Fibroblast of mammary gland (primary cell): ENCODE data around the gene PGM5.

Experiments used
- DNase-seq: peaks from one replicate; pipeline ENCODE4 v3.0.0-alpha.2; 2010; ENCODE audit warnings: low read depth
- H3K4me3 ChIP-seq: 2 replicates; pipeline ENCODE4 v1.5.1; 2011; ENCODE audit warnings: low read depth, mild to moderate bottlenecking, low read length, moderate library complexity; ENCODE audit not compliant: control insufficient read depth
- TF ChIP-seq, protein P1 (sequence below): conservative IDR thresholded peaks from 2 replicates; pipeline ENCODE4 v1.5.1; 2011; ENCODE audit warnings: low read depth, low read length, inconsistent platforms; ENCODE audit not compliant: control insufficient read depth, insufficient read depth

The PGM5 gene

GRCh38 chr9:68577774-68578591, 221.6 kb downstream of the PGM5 start:
- no peak for DNase-seq
- TF ChIP-seq, protein P1, sequence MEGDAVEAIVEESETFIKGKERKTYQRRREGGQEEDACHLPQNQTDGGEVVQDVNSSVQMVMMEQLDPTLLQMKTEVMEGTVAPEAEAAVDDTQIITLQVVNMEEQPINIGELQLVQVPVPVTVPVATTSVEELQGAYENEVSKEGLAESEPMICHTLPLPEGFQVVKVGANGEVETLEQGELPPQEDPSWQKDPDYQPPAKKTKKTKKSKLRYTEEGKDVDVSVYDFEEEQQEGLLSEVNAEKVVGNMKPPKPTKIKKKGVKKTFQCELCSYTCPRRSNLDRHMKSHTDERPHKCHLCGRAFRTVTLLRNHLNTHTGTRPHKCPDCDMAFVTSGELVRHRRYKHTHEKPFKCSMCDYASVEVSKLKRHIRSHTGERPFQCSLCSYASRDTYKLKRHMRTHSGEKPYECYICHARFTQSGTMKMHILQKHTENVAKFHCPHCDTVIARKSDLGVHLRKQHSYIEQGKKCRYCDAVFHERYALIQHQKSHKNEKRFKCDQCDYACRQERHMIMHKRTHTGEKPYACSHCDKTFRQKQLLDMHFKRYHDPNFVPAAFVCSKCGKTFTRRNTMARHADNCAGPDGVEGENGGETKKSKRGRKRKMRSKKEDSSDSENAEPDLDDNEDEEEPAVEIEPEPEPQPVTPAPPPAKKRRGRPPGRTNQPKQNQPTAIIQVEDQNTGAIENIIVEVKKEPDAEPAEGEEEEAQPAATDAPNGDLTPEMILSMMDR = no peak
- H3K4me3 ChIP-seq = no peak overlapping the region
